ENCODE results near the gene CMIP.

The CMIP gene

GRCh38 chr16:81599034-81599744, 154.6 kb downstream of the CMIP start:
- DNase-seq (ENCODE audit: low read depth in 1 of 2, low spot score in 1 of 2), result no peak

GRCh38 chr16:81600275-81600674, 155.7 kb downstream of the CMIP start:
- DNase-seq (ENCODE audit: low read depth in 1 of 2, low spot score in 1 of 2), result no peak

- DNase-seq (ENCODE audit: low read depth in 1 of 2, low spot score in 1 of 2), result no peak
These were observed 156.4 kb downstream of the CMIP start for GRCh38 chr16:81601008-81601428.

- no peak for DNase-seq (ENCODE audit: low read depth in 1 of 2, low spot score in 1 of 2)
These were observed 157.1 kb downstream of the CMIP start for GRCh38 chr16:81601601-81602255.

GRCh38 chr16:81602256-81602776, 157.7 kb downstream of the CMIP start:
- no peak for DNase-seq (ENCODE audit: low read depth in 1 of 2, low spot score in 1 of 2)

GRCh38 chr16:81602792-81603191, 158.2 kb downstream of the CMIP start:
- DNase-seq (ENCODE audit: low read depth in 1 of 2, low spot score in 1 of 2), result no peak

- no peak for DNase-seq (ENCODE audit: low read depth in 1 of 2, low spot score in 1 of 2)
These were observed 160.4 kb downstream of the CMIP start for GRCh38 chr16:81604960-81605383.

GRCh38 chr16:81606039-81606438, 161.4 kb downstream of the CMIP start:
- no peak for DNase-seq (ENCODE audit: low read depth in 1 of 2, low spot score in 1 of 2)

GRCh38 chr16:81607006-81607405, 162.4 kb downstream of the CMIP start:
- no peak for DNase-seq (ENCODE audit: low read depth in 1 of 2, low spot score in 1 of 2)

GRCh38 chr16:81607805-81608522, 163.4 kb downstream of the CMIP start:
- DNase-seq (ENCODE audit: low read depth in 1 of 2, low spot score in 1 of 2), result no peak

- no peak for DNase-seq (ENCODE audit: low read depth in 1 of 2, low spot score in 1 of 2)
These were observed 164.1 kb downstream of the CMIP start for GRCh38 chr16:81608523-81609209.

GRCh38 chr16:81609323-81609892, 164.8 kb downstream of the CMIP start:
- no peak for DNase-seq (ENCODE audit: low read depth in 1 of 2, low spot score in 1 of 2)

- DNase-seq (ENCODE audit: low read depth in 1 of 2, low spot score in 1 of 2), result no peak
These were observed 165.7 kb downstream of the CMIP start for GRCh38 chr16:81610144-81610842.

- no peak for DNase-seq (ENCODE audit: low read depth in 1 of 2, low spot score in 1 of 2)
These were observed 166.3 kb downstream of the CMIP start for GRCh38 chr16:81610936-81611335.

- DNase-seq (ENCODE audit: low read depth in 1 of 2, low spot score in 1 of 2), result no peak
These were observed 167.1 kb downstream of the CMIP start for GRCh38 chr16:81611721-81612120.

- no peak for DNase-seq (ENCODE audit: low read depth in 1 of 2, low spot score in 1 of 2)
These were observed 167.9 kb downstream of the CMIP start for GRCh38 chr16:81612351-81613163.

- DNase-seq (ENCODE audit: low read depth in 1 of 2, low spot score in 1 of 2), result no peak
These were observed 169.6 kb downstream of the CMIP start for GRCh38 chr16:81614171-81614570.

- DNase-seq (ENCODE audit: low read depth in 1 of 2, low spot score in 1 of 2), result no peak
These were observed 170.2 kb downstream of the CMIP start for GRCh38 chr16:81614654-81615359.

GRCh38 chr16:81615411-81615810, 170.8 kb downstream of the CMIP start:
- no peak for DNase-seq (ENCODE audit: low read depth in 1 of 2, low spot score in 1 of 2)

Measured in activated T-helper 1 cell treated with anti-CD3 and anti-CD28 coated beads, Interleukin-2, amount 50 U/mL, for 16 hours (primary cell).